HCT116 (cell line): ENCODE measurements around the gene SIAE.

Source experiments
- CTCF ChIP-seq, 3 experiments: fragments of 200-600 bp in 1 of 3; sonication (generic) in 1 of 3; IDR thresholded peaks in 2 of 3; conservative IDR thresholded peaks in 1 of 3; 2 replicates each; pipeline ENCODE4 v1.5.1; 2012 to 2017; ENCODE audit warnings: low read depth in 2 of 3, low read length in 2 of 3, antibody characterized with exemption in 1 of 3, borderline replicate concordance in 1 of 3, control low read depth in 1 of 3, mild to moderate bottlenecking in 1 of 3, mixed read lengths in 1 of 3, mixed run types in 1 of 3, moderate library complexity in 1 of 3; ENCODE audit not compliant: insufficient read depth in 1 of 3
- FOSL1 ChIP-seq: IDR thresholded peaks from 2 replicates; pipeline ENCODE4 v1.6.1; 2012; ENCODE audit warnings: low read depth
- POLR2A ChIP-seq: IDR thresholded peaks from 2 replicates; pipeline ENCODE4 v1.7.0; 2011; ENCODE audit warnings: borderline replicate concordance; ENCODE audit not compliant: insufficient read depth, insufficient read length; ENCODE audit errors: extremely low read depth
- REST ChIP-seq: IDR thresholded peaks from 2 replicates; pipeline ENCODE4 v1.6.1; 2012; ENCODE audit warnings: low read depth
- ZFX ChIP-seq: fragments of 450-650 bp; IDR thresholded peaks from 2 replicates; pipeline ENCODE4 v1.6.1; 2017

GRCh38 chr11:124648610-124649009 lies 24.9 kb downstream of the SIAE start:
- TF ChIP-seq CTCF (IDR thresholded peaks at IDR 0.05 in 2 of 3, conservative IDR thresholded peaks at IDR 0.05 in 1 of 3; ENCODE audit: borderline replicate concordance in 1 of 3, insufficient read depth in 1 of 3, low read depth in 2 of 3, low read length in 2 of 3) = no peak
- TF ChIP-seq POLR2A = no peak
- no peak for TF ChIP-seq ZFX
- no peak for TF ChIP-seq FOSL1
- TF ChIP-seq REST = no peak
